Activated CD4-positive, alpha-beta memory T cell treated with anti-CD3 and anti-CD28 coated beads for 36 hours (primary cell): ENCODE measurements around the gene HAPSTR1. TPM values are rescaled to one million over a fixed set of nuclear protein-coding genes. Genes with fewer than 3 reads are reported as not detected.

Experiments
- CTCF ChIA-PET: fragments of 350-600 bp; sonication (Branson Sonifier 250); formaldehyde crosslinking; loops from one replicate; lab custom pipeline; 2021; ENCODE audit warnings: antibody characterized with exemption, inconsistent platforms; lab: Charles Lee
- POLR2A ChIA-PET: fragments of 350-600 bp; sonication (Branson Sonifier 250); formaldehyde crosslinking; loops from one replicate; lab custom pipeline; 2021; ENCODE audit warnings: antibody characterized with exemption; lab: Charles Lee
- DNase-seq: peaks from one replicate; pipeline ENCODE4 v3.0.0-alpha.2; 2020
- H3K27ac Mint-ChIP-seq: one replicate; pipeline ENCODE4 v1.8.0; 2021; ENCODE audit warnings: mixed read lengths
- H3K27me3 Mint-ChIP-seq: one replicate; pipeline ENCODE4 v1.8.0; 2021; ENCODE audit warnings: mixed read lengths
- H3K36me3 Mint-ChIP-seq: one replicate; pipeline ENCODE4 v1.8.0; 2021; ENCODE audit warnings: mixed read lengths
- H3K4me1 Mint-ChIP-seq: one replicate; pipeline ENCODE4 v1.8.0; 2021; ENCODE audit warnings: low read depth, mixed read lengths
- H3K4me3 Mint-ChIP-seq: one replicate; pipeline ENCODE4 v1.8.0; 2021; ENCODE audit warnings: mild to moderate bottlenecking, mixed read lengths
- H3K9me3 Mint-ChIP-seq: one replicate; pipeline ENCODE4 v1.8.0; 2021; ENCODE audit warnings: mixed read lengths
- intact Hi-C: fragments of 100-400 bp; cut with micrococcal nuclease; formaldehyde crosslinking; loops from one replicate; pipeline ENCODE4 v1.15.1; 2023
- total RNA-seq, 2 experiments: library from RNA; stranded (reverse); gene quantifications; one replicate each; pipeline ENCODE4 v1.2.3, GENCODE V29; 2021

Gene HAPSTR1
- total RNA-seq, 2 experiments from 2014 or later, result 47.1 to 49.1 TPM

DNA sequence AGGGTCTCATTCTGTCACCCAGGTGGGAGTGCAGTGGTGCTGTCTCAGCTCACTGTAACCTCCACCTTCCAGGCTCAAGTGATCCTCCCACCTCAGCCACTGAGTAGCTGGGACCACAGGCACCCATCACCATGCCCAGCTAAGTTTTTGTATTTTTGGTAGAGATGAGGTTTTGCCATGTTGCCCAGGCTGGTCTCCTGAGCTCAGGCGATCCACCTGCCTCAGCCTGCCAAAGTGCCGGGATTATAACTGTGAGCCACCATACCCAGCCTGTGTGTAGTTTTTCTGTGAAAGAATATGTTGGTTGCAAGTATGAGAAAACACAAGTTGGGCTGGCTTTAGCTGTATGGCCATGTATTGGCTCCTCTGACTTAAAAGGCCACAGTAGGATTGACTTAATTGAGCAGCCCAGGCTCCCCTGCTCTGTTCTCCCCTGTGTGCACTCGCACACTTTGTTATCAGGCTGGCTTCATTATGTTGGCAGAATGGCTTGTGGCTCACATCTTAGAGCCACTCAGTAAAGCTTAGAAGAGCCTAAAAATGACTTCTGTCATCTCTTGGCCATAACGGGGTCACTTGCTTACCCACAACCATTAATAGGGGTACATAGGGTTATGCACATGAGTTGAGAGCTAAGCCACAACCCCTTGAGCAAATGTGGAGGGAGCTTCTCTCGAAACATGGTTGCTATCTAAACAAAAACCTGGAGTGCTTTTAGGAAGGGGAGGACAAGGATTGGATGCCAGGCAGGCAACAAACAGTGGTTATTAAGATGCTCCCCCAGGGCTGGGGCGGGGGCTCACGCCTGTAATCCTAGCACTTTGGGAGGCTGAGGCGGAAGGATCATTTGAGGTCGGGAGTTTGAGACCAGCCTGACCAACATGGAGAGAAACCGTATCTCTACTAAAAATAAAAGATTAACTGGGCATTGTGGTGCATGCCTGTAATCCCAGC is 6.1 kb downstream of the HAPSTR1 start:
- no peak for DNase-seq
- Mint-ChIP-seq H3K27ac (peak overlapping the region; percentile 43), H3K36me3 (peaks cover 80% of the 10 kb centered on the region), H3K4me3 (peak overlapping the region; percentile 10), H3K9me3 (no peaks in the 10 kb centered on the region), H3K27me3 (no peaks in the 10 kb centered on the region), H3K4me1 (peaks cover 83% of the 10 kb centered on the region)
- POLR2A ChIA-PET, result interaction anchor here (0.9 to 1.3 kb wide), 3 partner anchors 9 to 24 kb away, joined by 3 to 5 read pairs (median 3); no protein-coding TSS in a partner anchor
- CTCF ChIA-PET, result interaction anchor here (0.9 to 1.2 kb wide), 3 partner anchors 22 to 229 kb away, joined by 3 read pairs; partner anchors contain the start of gene CARHSP1
- intact Hi-C loops, result loop anchor here (2.0 kb wide), 1 partner anchor 15 kb away; no protein-coding TSS in a partner anchor

DNA sequence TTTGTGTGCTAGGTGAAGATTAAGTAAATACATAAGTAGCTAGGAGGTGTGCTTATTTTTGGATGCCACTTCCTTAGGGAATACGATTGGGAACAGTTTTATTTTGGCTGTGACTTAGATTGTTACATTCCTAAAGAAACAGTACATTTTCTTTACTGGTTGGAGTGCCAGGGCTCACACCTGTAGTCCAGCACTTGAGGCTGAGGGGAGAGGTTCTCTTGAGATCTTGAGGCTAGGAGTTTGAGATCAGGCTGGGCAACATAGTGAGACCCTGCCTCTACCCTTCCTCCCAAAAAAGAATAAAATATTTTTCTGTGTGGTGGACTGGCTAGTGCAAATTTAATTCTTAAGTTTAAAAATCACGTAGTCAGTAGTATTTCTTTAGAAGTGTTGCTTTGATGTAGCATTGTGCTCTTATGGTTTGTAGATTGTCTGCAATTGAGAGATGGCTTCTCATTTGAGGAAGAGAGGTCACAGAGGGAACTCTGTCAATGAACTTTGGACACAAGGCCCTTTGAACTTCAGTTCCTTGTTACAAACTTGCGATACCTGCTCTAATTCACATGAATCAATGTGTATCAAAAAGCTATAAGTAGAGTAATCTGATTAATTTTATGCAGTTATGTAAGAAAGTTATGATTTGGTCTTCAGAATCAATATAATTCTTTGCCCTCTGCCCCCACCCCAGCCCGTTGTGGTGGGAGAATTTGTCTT is 7.1 kb downstream of the HAPSTR1 start:
- no peaks in the 10 kb centered on the region for H3K9me3 Mint-ChIP-seq
- ChIA-PET CTCF (interaction anchor here (1.2 kb wide), 1 partner anchor 230 kb away, joined by 3 read pairs; the partner anchor contains the start of gene CARHSP1), POLR2A (interaction anchor here (1.3 kb wide), 1 partner anchor 8 kb away, joined by 5 read pairs; no protein-coding TSS in a partner anchor)
- intact Hi-C loops, result loop anchor here (1.0 to 2.0 kb wide), 2 partner anchors 14 to 52 kb away; no protein-coding TSS in a partner anchor
- no peak overlapping the region for H3K4me3 Mint-ChIP-seq
- DNase-seq, result no peak
- peak overlapping the region; percentile 69 for H3K27ac Mint-ChIP-seq
- peaks cover 80% of the 10 kb centered on the region for H3K36me3 Mint-ChIP-seq
- H3K27me3 Mint-ChIP-seq, result no peaks in the 10 kb centered on the region
- peaks cover 88% of the 10 kb centered on the region for H3K4me1 Mint-ChIP-seq

DNA sequence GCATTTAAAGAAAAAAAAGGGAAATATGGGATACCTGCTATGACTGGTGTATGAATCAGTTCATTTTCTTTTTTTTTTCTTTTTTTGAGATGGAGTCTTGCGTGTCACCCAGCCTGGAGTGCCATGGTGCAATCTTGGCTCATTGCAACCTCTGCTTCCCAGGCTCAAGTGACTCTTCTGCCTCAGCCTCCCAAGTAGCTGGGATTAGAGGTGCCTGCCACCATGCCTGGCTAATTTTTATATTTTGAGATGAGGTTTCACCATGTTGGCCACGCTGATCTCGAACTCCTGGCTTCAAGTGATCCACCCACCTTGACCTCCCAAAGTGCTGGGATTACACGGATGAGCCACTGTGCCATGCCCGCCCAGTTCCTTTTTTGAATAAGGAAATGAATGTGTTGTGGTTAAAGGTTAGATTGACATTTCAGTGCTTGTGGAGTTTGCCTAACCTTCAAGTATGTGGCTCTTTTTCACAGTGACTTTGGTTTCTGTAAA is 7.7 kb downstream of the HAPSTR1 start:
- Mint-ChIP-seq H3K4me1 (peaks cover 90% of the 10 kb centered on the region), H3K27me3 (no peaks in the 10 kb centered on the region), H3K9me3 (no peaks in the 10 kb centered on the region), H3K36me3 (peaks cover 77% of the 10 kb centered on the region), H3K27ac (peak overlapping the region; percentile 81), H3K4me3 (peak overlapping the region; percentile 20)
- intact Hi-C loops, result loop anchor here (1.0 to 2.0 kb wide), 2 partner anchors 14 to 53 kb away; no protein-coding TSS in a partner anchor
- ChIA-PET CTCF (interaction anchor here (1.0 kb wide), 2 partner anchors 36 to 89 kb away, joined by 3 read pairs; no protein-coding TSS in a partner anchor), POLR2A (no interaction called here)
- peak; percentile 57 for DNase-seq

DNA sequence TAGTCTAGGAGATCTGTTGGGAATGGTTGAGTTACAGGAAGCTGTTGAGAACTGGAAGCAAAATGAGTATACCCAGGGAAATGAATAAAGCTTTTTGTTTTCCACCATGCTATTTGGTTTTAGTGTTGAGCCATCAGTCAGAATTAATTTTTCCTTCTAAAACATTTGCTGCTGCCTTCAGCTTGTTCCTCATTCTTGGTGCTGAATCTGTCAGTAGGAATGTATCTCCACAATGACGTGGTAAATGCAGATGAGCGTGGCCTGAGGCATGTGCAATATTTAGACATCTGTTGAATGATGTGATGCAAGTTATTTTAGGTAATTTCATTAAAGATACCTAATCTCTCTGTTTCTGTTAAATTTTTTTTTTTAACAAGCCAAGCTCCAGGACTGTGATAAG is 10.9 kb downstream of the HAPSTR1 start:
- H3K36me3 Mint-ChIP-seq, result peaks cover 82% of the 10 kb centered on the region
- peaks cover 96% of the 10 kb centered on the region for H3K4me1 Mint-ChIP-seq
- no peak for DNase-seq
- peak overlapping the region; percentile 85 for H3K27ac Mint-ChIP-seq
- ChIA-PET POLR2A (interaction anchor here (1.0 to 3.1 kb wide), 3 partner anchors 8 to 10 kb away, joined by 3 to 34 read pairs (median 3); partner anchors contain the start of gene HAPSTR1), CTCF (interaction anchor here (0.6 to 1.7 kb wide), 7 partner anchors 9 to 535 kb away, joined by 3 to 6 read pairs (median 4); partner anchors contain the start of gene HAPSTR1)
- no peak overlapping the region for H3K4me3 Mint-ChIP-seq
- H3K9me3 Mint-ChIP-seq, result no peaks in the 10 kb centered on the region
- no peaks in the 10 kb centered on the region for H3K27me3 Mint-ChIP-seq
- intact Hi-C loops, result no loop called here

DNA sequence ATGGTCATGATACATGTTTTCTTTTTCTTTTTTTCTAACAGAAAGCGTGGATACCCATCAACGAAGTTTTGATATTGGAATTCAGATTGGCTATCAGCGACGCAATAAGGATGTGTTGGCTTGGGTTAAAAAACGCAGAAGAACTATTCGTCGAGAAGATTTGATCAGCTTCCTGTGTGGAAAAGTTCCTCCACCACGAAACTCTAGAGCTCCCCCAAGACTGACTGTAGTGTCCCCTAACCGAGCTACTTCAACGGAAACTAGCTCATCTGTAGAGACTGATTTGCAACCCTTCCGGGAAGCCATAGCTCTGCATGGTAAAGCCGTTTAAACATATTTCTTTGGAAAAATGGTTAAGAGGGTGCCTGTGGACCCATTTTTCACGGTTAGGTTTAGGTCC is 11.5 kb downstream of the HAPSTR1 start:
- ChIA-PET CTCF (interaction anchor here (0.6 to 1.3 kb wide), 7 partner anchors 10 to 536 kb away, joined by 3 to 6 read pairs (median 4); partner anchors contain the start of gene HAPSTR1), POLR2A (interaction anchor here (1.0 to 3.1 kb wide), 2 partner anchors 9 to 11 kb away, joined by 3 to 34 read pairs; partner anchors contain the start of gene HAPSTR1)
- Mint-ChIP-seq H3K4me1 (peaks cover 96% of the 10 kb centered on the region), H3K27ac (peak overlapping the region; percentile 85), H3K9me3 (no peaks in the 10 kb centered on the region), H3K27me3 (no peaks in the 10 kb centered on the region), H3K36me3 (peaks cover 82% of the 10 kb centered on the region), H3K4me3 (no peak overlapping the region)
- intact Hi-C loops, result no loop called here
- no peak for DNase-seq

DNA sequence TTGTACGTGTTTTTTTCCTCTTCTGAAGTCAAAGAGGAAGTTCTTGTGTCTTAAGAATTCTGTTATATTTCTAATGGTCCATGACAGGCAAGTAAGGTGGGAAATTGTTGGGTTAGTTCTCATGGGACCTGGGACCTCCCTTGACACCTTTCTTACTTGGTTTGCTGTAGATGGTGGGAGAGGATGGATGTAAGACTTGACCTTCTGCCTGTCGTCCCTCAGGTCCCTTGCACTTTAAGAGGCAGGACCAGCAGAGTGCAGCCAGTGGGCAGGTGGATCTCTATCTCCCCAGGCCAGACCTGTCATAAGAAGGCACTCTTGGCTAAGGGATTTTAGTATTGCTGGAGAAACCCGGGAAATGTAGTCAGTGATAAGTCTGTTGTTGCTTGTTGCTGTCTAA is 12.1 kb downstream of the HAPSTR1 start:
- peaks cover 79% of the 10 kb centered on the region for H3K36me3 Mint-ChIP-seq
- peak overlapping the region; percentile 85 for H3K27ac Mint-ChIP-seq
- intact Hi-C loops, result no loop called here
- H3K4me3 Mint-ChIP-seq, result no peak overlapping the region
- POLR2A ChIA-PET, result interaction anchor here (3.1 kb wide), 1 partner anchor 11 kb away, joined by 34 read pairs; the partner anchor contains the start of gene HAPSTR1
- H3K27me3 Mint-ChIP-seq, result no peaks in the 10 kb centered on the region
- CTCF ChIA-PET, result interaction anchor here (0.9 to 1.3 kb wide), 6 partner anchors 10 to 167 kb away, joined by 3 to 6 read pairs (median 4); partner anchors contain the start of gene HAPSTR1
- no peak for DNase-seq
- H3K4me1 Mint-ChIP-seq, result peaks cover 95% of the 10 kb centered on the region
- H3K9me3 Mint-ChIP-seq, result no peaks in the 10 kb centered on the region

DNA sequence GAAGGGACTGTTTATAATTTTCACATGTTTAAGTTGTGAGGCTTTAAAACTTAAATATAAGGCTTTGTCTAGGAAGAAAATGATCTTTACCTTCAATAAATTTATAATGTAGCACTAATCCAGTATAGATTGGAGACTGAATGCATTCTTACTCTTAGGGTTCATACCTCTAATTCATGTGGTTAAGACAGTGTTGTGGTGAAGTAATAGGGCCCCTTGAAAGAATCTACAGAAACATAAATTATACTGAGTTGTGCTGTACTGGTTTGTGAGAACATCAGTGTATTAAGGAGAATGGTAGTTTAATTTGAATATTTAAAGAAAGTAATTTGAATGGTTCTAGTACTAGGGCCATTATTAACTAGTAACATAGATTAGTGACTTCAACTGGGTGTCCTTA is 13.7 kb downstream of the HAPSTR1 start:
- H3K36me3 Mint-ChIP-seq, result peaks cover 84% of the 10 kb centered on the region
- no peaks in the 10 kb centered on the region for H3K27me3 Mint-ChIP-seq
- DNase-seq, result no peak
- H3K9me3 Mint-ChIP-seq, result no peaks in the 10 kb centered on the region
- intact Hi-C loops, result no loop called here
- peak overlapping the region; percentile 56 for H3K27ac Mint-ChIP-seq
- no peak overlapping the region for H3K4me3 Mint-ChIP-seq
- ChIA-PET CTCF (no interaction called here), POLR2A (no interaction called here)
- peaks cover 95% of the 10 kb centered on the region for H3K4me1 Mint-ChIP-seq

DNA sequence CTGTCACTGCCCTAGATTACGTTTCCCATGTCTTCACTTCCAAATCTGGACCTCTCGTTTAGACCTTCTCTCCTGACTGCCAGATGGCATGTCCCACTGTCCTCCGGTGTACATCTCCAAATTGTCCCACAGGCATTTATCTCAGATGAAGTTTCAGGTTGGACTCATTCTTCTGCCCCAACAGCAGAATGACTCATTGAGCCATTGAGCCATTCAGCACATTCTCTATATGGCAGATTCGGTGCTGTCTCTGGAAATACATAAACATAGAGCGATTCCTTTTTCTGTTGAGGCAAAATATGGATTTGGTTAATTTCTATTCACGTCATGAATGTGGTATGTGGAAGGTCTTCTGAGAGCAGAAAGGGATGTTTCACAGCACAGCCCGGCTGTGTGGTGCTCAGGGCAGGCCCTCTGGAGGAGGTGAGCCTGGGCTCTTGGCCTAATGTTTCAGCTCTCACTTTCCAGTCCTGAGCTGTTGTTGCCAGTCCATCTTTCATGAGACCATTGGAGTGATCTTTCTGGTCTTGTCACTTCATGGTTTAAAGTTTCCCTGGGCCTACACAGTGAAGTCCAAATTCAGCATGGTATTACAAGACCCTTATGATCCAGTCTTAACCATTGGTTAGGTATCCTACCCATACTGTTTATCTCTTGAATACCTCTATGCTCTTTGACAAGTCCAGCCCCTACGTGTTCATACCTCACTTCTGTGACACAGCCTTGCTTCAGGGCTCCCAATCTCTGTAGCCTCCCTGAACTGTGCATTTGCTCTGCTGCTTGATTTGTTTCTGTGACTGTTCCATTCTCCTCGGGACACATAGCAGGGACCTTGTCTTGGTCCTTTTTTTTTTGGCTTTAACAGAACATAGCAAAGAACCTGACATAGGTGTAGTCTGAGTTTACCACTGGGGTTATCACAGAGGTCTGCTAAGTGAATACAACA is 15.9 kb downstream of the HAPSTR1 start:
- intact Hi-C loops, result no loop called here

DNA sequence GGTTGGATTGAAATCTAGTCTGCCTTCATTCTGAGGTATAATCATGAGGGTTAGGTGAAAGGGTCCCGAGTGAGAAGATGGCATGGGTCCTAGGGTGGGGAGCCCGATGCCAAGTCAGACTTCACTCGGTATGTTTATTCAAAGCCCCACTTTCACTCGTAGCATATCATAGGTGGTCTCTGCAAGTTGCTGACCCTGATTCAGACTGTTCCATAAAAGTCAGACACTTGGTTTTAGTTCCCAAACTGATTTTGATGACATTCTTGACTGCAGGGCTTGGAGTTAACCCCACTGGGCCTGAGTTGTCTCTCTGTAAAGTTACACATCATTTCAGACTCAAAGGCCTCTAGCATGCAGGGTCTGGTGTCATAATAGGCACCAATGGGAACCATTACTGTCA is 17.8 kb downstream of the HAPSTR1 start:
- Mint-ChIP-seq H3K4me3 (no peak overlapping the region), H3K36me3 (peaks cover 67% of the 10 kb centered on the region), H3K4me1 (peaks cover 92% of the 10 kb centered on the region), H3K27me3 (no peaks in the 10 kb centered on the region), H3K9me3 (no peaks in the 10 kb centered on the region), H3K27ac (peak overlapping the region; percentile 4)
- DNase-seq, result no peak
- ChIA-PET CTCF (interaction anchor here (1.2 to 1.4 kb wide), 3 partner anchors 26 to 101 kb away, joined by 3 to 4 read pairs (median 3); no protein-coding TSS in a partner anchor), POLR2A (no interaction called here)
- intact Hi-C loops, result no loop called here

More for the DNA sequence above, 15.9 kb downstream of the HAPSTR1 start:
- Mint-ChIP-seq H3K27ac (peak overlapping the region; percentile 64), H3K36me3 (peaks cover 72% of the 10 kb centered on the region), H3K4me1 (peaks cover 92% of the 10 kb centered on the region), H3K27me3 (no peaks in the 10 kb centered on the region), H3K4me3 (no peak overlapping the region), H3K9me3 (no peaks in the 10 kb centered on the region)
- ChIA-PET CTCF (interaction anchor here (1.6 kb wide), 1 partner anchor 28 kb away, joined by 3 read pairs; no protein-coding TSS in a partner anchor), POLR2A (interaction anchor here (1.0 to 2.1 kb wide), 2 partner anchors 17 to 60 kb away, joined by 5 read pairs; no protein-coding TSS in a partner anchor)
- DNase-seq, result no peak

DNA sequence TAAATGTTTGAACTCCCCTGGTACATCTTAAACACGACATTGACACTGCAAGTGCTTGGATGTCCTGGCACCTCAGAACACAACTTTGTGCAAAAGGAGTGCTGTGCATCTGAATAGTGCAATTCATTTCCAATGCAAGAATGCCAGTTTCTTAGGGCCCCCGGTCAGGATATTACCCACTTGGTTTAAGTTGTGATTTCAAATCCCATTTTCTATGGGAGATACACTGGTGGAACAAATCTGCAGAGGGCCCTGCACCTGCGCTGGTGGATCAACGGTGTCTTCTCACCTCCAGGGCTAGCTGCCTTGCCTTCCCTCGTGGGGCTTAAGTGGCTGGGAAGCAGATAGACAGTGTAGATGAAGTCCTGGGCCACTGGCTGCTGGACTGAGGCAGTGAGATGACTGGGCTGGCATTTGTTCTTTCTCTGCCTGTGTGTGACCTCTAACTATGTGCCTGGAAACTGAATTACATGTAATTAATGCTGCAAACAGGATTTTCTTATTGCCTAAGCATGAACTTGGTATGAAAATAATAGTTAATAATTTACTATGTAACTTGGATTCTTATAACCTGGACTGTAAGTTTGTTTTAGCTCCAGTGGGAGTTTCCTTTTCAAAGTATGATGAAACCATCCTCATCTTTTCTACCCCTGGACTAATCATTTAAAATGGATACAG is 20.9 kb downstream of the HAPSTR1 start:
- CTCF ChIA-PET, result no interaction called here
- H3K27ac Mint-ChIP-seq, result peak overlapping the region; percentile 35
- POLR2A ChIA-PET, result no interaction called here
- H3K36me3 Mint-ChIP-seq, result peaks cover 69% of the 10 kb centered on the region
- H3K4me1 Mint-ChIP-seq, result peaks cover 93% of the 10 kb centered on the region
- no peaks in the 10 kb centered on the region for H3K27me3 Mint-ChIP-seq
- no peak overlapping the region for H3K4me3 Mint-ChIP-seq
- intact Hi-C loops, result loop anchor here (2.0 kb wide), 1 partner anchor 14 kb away; no protein-coding TSS in a partner anchor
- H3K9me3 Mint-ChIP-seq, result no peaks in the 10 kb centered on the region
- DNase-seq, result no peak
